WTC11 (cell line): Measurements from ENCODE around the gene IL27RA. TPM values are rescaled to one million over a fixed set of nuclear protein-coding genes. Genes with fewer than 3 reads are reported as not detected.
A peak's percentile ranks its signal among the peaks of the same experiment; 100 is the strongest.
"Not testable (repeated sequence)": the region's sequence is repeated elsewhere in the genome, so short reads cannot be mapped to it uniquely, and the experiment has no call there.

Experiments used
- ATAC-seq: fragments of 200-7000 bp; cut with Tn5 transposase; 2 replicates; pipeline ENCODE4 v1.10.0; 2021; ENCODE audit warnings: mild to moderate bottlenecking, moderate library complexity
- CTCF ChIA-PET: fragments of 300-600 bp; sonication (Branson Sonifier 250); formaldehyde crosslinking; loops from one replicate; lab custom pipeline; 2021; ENCODE audit warnings: antibody characterized with exemption; lab: Charles Lee
- POLR2A ChIA-PET: fragments of 350-600 bp; sonication (Branson Sonifier 250); formaldehyde crosslinking; loops from one replicate; lab custom pipeline; 2021; ENCODE audit warnings: antibody characterized with exemption; lab: Charles Lee
- DNase-seq: peaks from one replicate; pipeline ENCODE4 v3.0.0; 2021; ENCODE audit warnings: low spot score
- H3K27ac Mint-ChIP-seq: 2 replicates; pipeline ENCODE4 v1.8.0; 2021; ENCODE audit warnings: mixed read lengths
- H3K27me3 Mint-ChIP-seq: 2 replicates; pipeline ENCODE4 v1.8.0; 2021; ENCODE audit warnings: low read depth, mild to moderate bottlenecking, moderate library complexity, mixed read lengths
- H3K36me3 Mint-ChIP-seq: 2 replicates; pipeline ENCODE4 v1.8.0; 2021; ENCODE audit warnings: mixed read lengths
- H3K4me1 Mint-ChIP-seq: 2 replicates; pipeline ENCODE4 v1.8.0; 2022; ENCODE audit warnings: mixed read lengths
- H3K4me3 Mint-ChIP-seq: 2 replicates; pipeline ENCODE4 v1.8.0; 2021; ENCODE audit warnings: mild to moderate bottlenecking, moderate library complexity, mixed read lengths
- H3K9me3 Mint-ChIP-seq: 2 replicates; pipeline ENCODE4 v1.8.0; 2021; ENCODE audit warnings: mixed read lengths
- CTCF ChIP-seq: fragments of 200-600 bp; IDR thresholded peaks from 2 replicates; pipeline ENCODE4 v1.8.0; 2022; ENCODE audit warnings: antibody characterized with exemption
- HMGA2 ChIP-seq: fragments of 250-450 bp; sonication (Bioruptor Pico); IDR thresholded peaks from 2 replicates; pipeline ENCODE4 v1.4.0; 2021; ENCODE audit warnings: mild to moderate bottlenecking, moderate library complexity
- JAZF1 ChIP-seq: fragments of 250-450 bp; sonication (Bioruptor Pico); IDR thresholded peaks from 2 replicates; pipeline ENCODE4 v1.9.0; 2021; ENCODE audit warnings: moderate library complexity, mild to moderate bottlenecking, inconsistent platforms
- NR1H2 ChIP-seq: sonication (generic); formaldehyde crosslinking; IDR thresholded peaks from 2 replicates; pipeline ENCODE4 v1.9.0; 2021; ENCODE audit warnings: mild to moderate bottlenecking, moderate library complexity, missing genetic modification reagents
- OVOL2 ChIP-seq: fragments of 250-450 bp; sonication (Bioruptor Pico); IDR thresholded peaks from 2 replicates; pipeline ENCODE4 v1.9.0; 2021; ENCODE audit warnings: mild to moderate bottlenecking, borderline replicate concordance
- PREB ChIP-seq: sonication (generic); formaldehyde crosslinking; IDR thresholded peaks from 2 replicates; pipeline ENCODE4 v1.8.1; 2022; ENCODE audit warnings: mild to moderate bottlenecking, missing genetic modification reagents, moderate library complexity, borderline replicate concordance
- SMAD3 ChIP-seq: sonication (generic); formaldehyde crosslinking; IDR thresholded peaks from 2 replicates; pipeline ENCODE4 v1.8.0; 2022; ENCODE audit warnings: missing genetic modification reagents, mild to moderate bottlenecking, borderline replicate concordance
- TCF7 ChIP-seq: sonication (generic); formaldehyde crosslinking; IDR thresholded peaks from 2 replicates; pipeline ENCODE4 v1.8.0; 2022; ENCODE audit warnings: mild to moderate bottlenecking, low read depth, missing genetic modification reagents, moderate library complexity
- ZBTB21 ChIP-seq: sonication (generic); formaldehyde crosslinking; IDR thresholded peaks from 2 replicates; pipeline ENCODE4 v1.8.1; 2023; ENCODE audit warnings: mild to moderate bottlenecking, missing genetic modification reagents, borderline replicate concordance
- ZNF317 ChIP-seq: sonication (generic); formaldehyde crosslinking; IDR thresholded peaks from 2 replicates; pipeline ENCODE4 v1.8.1; 2023; ENCODE audit warnings: low read depth, mild to moderate bottlenecking, moderate library complexity, missing genetic modification reagents, borderline replicate concordance
- ZNF396 ChIP-seq: fragments of 250-450 bp; sonication (Bioruptor Pico); IDR thresholded peaks from 2 replicates; pipeline ENCODE4 v1.8.0; 2021; ENCODE audit warnings: mild to moderate bottlenecking, moderate library complexity, borderline replicate concordance
- total RNA-seq: library from RNA; stranded (reverse); gene quantifications from 3 replicates; pipeline ENCODE4 v1.2.3, GENCODE V29; 2021
- TF ChIP-seq, protein P1 (sequence below): fragments of 250-450 bp; sonication (Bioruptor Pico); IDR thresholded peaks from 2 replicates; pipeline ENCODE4 v2.1.2; 2022; ENCODE audit warnings: mild to moderate bottlenecking, moderate library complexity
- TF ChIP-seq, protein P2 (sequence below): sonication (generic); formaldehyde crosslinking; IDR thresholded peaks from 2 replicates; pipeline ENCODE4 v1.8.0; 2023; ENCODE audit warnings: missing genetic modification reagents, mild to moderate bottlenecking, borderline replicate concordance
- TF ChIP-seq, protein P3 (sequence below): sonication (generic); formaldehyde crosslinking; IDR thresholded peaks from 2 replicates; pipeline ENCODE4 v1.8.1; 2022; ENCODE audit warnings: low read depth, missing genetic modification reagents, borderline replicate concordance
- TF ChIP-seq, protein P4 (sequence below): sonication (generic); formaldehyde crosslinking; IDR thresholded peaks from 2 replicates; pipeline ENCODE4 v1.8.1; 2023; ENCODE audit warnings: mild to moderate bottlenecking, missing genetic modification reagents, moderate library complexity
- TF ChIP-seq, protein P5 (sequence below): sonication (generic); formaldehyde crosslinking; IDR thresholded peaks from 2 replicates; pipeline ENCODE4 v1.8.0; 2023; ENCODE audit warnings: missing genetic modification reagents

IL27RA gene
- total RNA-seq, 1 experiment from 2014 or later, result 12.2 TPM

DNA sequence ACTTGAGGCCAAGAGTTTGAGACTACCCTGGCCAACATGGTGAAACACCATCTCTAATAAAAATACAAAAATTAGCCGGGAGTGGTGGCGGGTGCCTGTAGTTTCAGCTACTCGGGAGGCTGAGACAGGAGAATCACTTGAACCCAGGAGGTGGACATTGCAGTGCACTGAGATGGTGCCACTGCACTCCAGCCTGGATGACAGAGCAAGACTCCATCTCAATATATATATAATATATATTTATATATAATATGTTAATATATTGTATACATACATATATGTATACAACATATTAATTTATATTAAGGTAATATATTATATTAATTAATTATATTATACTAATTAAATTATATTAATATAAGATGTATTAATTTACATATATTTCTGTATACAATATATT lies 11.8 kb upstream of the IL27RA start:
- H3K27me3 Mint-ChIP-seq, DNase-seq, POLR2A ChIA-PET, H3K9me3 Mint-ChIP-seq, H3K36me3 Mint-ChIP-seq, H3K4me3 Mint-ChIP-seq, ATAC-seq, H3K27ac Mint-ChIP-seq, H3K4me1 Mint-ChIP-seq: not testable (repeated sequence)
- TF ChIP-seq HMGA2, result peak; percentile 95
- CTCF ChIA-PET, result interaction anchor here (0.6 to 2.5 kb wide), 7 partner anchors 12 to 67 kb away, joined by 3 to 9 read pairs (median 4); partner anchors contain the start of genes MISP3 and RFX1

- ATAC-seq, result peak; percentile 56
- POLR2A ChIA-PET, result no interaction called here
- CTCF ChIA-PET, result interaction anchor here (0.7 to 3.4 kb wide), 7 partner anchors 10 to 196 kb away, joined by 3 to 33 read pairs (median 5); partner anchors contain the start of gene IL27RA
- Mint-ChIP-seq H3K4me3 (no peak overlapping the region), H3K4me1 (peaks cover 5% of the 10 kb centered on the region), H3K27me3 (no peaks in the 10 kb centered on the region), H3K27ac (no peak overlapping the region), H3K36me3 (no peaks in the 10 kb centered on the region), H3K9me3 (no peaks in the 10 kb centered on the region)
- TF ChIP-seq, protein P1, sequence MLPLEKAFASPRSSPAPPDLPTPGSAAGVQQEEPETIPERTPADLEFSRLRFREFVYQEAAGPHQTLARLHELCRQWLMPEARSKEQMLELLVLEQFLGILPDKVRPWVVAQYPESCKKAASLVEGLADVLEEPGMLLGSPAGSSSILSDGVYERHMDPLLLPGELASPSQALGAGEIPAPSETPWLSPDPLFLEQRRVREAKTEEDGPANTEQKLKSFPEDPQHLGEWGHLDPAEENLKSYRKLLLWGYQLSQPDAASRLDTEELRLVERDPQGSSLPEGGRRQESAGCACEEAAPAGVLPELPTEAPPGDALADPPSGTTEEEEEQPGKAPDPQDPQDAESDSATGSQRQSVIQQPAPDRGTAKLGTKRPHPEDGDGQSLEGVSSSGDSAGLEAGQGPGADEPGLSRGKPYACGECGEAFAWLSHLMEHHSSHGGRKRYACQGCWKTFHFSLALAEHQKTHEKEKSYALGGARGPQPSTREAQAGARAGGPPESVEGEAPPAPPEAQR (CRISPR knock-in tag), result no peak
- no peak for TF ChIP-seq SMAD3
- no peak for TF ChIP-seq ZBTB21 (CRISPR knock-in tag)
- TF ChIP-seq TCF7 (CRISPR knock-in tag), result no peak
- peak; percentile 30 for DNase-seq
These were observed 10.1 kb upstream of the IL27RA start for GRCh38 chr19:14021474-14021873.

- Mint-ChIP-seq H3K36me3 (no peaks in the 10 kb centered on the region), H3K4me3 (no peak overlapping the region), H3K27ac (no peak overlapping the region), H3K4me1 (peaks cover 5% of the 10 kb centered on the region), H3K9me3 (no peaks in the 10 kb centered on the region), H3K27me3 (no peaks in the 10 kb centered on the region)
- no peak for DNase-seq
- TF ChIP-seq, protein P2, sequence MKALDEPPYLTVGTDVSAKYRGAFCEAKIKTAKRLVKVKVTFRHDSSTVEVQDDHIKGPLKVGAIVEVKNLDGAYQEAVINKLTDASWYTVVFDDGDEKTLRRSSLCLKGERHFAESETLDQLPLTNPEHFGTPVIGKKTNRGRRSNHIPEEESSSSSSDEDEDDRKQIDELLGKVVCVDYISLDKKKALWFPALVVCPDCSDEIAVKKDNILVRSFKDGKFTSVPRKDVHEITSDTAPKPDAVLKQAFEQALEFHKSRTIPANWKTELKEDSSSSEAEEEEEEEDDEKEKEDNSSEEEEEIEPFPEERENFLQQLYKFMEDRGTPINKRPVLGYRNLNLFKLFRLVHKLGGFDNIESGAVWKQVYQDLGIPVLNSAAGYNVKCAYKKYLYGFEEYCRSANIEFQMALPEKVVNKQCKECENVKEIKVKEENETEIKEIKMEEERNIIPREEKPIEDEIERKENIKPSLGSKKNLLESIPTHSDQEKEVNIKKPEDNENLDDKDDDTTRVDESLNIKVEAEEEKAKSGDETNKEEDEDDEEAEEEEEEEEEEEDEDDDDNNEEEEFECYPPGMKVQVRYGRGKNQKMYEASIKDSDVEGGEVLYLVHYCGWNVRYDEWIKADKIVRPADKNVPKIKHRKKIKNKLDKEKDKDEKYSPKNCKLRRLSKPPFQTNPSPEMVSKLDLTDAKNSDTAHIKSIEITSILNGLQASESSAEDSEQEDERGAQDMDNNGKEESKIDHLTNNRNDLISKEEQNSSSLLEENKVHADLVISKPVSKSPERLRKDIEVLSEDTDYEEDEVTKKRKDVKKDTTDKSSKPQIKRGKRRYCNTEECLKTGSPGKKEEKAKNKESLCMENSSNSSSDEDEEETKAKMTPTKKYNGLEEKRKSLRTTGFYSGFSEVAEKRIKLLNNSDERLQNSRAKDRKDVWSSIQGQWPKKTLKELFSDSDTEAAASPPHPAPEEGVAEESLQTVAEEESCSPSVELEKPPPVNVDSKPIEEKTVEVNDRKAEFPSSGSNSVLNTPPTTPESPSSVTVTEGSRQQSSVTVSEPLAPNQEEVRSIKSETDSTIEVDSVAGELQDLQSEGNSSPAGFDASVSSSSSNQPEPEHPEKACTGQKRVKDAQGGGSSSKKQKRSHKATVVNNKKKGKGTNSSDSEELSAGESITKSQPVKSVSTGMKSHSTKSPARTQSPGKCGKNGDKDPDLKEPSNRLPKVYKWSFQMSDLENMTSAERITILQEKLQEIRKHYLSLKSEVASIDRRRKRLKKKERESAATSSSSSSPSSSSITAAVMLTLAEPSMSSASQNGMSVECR (CRISPR knock-in tag), result no peak
- no peak for TF ChIP-seq CTCF
- TF ChIP-seq, protein P3, sequence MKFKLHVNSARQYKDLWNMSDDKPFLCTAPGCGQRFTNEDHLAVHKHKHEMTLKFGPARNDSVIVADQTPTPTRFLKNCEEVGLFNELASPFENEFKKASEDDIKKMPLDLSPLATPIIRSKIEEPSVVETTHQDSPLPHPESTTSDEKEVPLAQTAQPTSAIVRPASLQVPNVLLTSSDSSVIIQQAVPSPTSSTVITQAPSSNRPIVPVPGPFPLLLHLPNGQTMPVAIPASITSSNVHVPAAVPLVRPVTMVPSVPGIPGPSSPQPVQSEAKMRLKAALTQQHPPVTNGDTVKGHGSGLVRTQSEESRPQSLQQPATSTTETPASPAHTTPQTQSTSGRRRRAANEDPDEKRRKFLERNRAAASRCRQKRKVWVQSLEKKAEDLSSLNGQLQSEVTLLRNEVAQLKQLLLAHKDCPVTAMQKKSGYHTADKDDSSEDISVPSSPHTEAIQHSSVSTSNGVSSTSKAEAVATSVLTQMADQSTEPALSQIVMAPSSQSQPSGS, result no peak
- no peak for TF ChIP-seq ZNF396 (CRISPR knock-in tag)
- no peak for TF ChIP-seq NR1H2 (CRISPR knock-in tag)
- TF ChIP-seq, protein P4, sequence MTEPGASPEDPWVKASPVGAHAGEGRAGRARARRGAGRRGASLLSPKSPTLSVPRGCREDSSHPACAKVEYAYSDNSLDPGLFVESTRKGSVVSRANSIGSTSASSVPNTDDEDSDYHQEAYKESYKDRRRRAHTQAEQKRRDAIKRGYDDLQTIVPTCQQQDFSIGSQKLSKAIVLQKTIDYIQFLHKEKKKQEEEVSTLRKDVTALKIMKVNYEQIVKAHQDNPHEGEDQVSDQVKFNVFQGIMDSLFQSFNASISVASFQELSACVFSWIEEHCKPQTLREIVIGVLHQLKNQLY (CRISPR knock-in tag), result no peak
- no peak for TF ChIP-seq OVOL2 (CRISPR knock-in tag)
- TF ChIP-seq, protein P5, sequence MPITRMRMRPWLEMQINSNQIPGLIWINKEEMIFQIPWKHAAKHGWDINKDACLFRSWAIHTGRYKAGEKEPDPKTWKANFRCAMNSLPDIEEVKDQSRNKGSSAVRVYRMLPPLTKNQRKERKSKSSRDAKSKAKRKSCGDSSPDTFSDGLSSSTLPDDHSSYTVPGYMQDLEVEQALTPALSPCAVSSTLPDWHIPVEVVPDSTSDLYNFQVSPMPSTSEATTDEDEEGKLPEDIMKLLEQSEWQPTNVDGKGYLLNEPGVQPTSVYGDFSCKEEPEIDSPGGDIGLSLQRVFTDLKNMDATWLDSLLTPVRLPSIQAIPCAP (CRISPR knock-in tag), result no peak
- TF ChIP-seq PREB (CRISPR knock-in tag), result no peak
- no peak for TF ChIP-seq JAZF1 (CRISPR knock-in tag)
- no peak for TF ChIP-seq ZNF317 (CRISPR knock-in tag)
- ATAC-seq, result no peak
- CTCF ChIA-PET, result interaction anchor here (0.6 to 3.4 kb wide), 10 partner anchors 9 to 89 kb away, joined by 3 to 33 read pairs (median 4); partner anchors contain the start of gene IL27RA
- POLR2A ChIA-PET, result no interaction called here
These were observed 9.1 kb upstream of the IL27RA start for GRCh38 chr19:14022469-14022868.
